Endothelial cell of umbilical vein (primary cell): ENCODE results near the gene SCN1B.

Experiments
- CTCF ChIP-seq, 2 donors: IDR thresholded peaks; 1 replicate in 1 of 2; 2 replicates in 1 of 2; pipeline ENCODE4 v1.5.1; 2011; ENCODE audit warnings: low read length in 2 of 2, mild to moderate bottlenecking in 2 of 2, moderate library complexity in 2 of 2, control low read depth in 1 of 2, inconsistent platforms in 1 of 2, low read depth in 1 of 2; ENCODE audit not compliant: insufficient read depth in 1 of 2; ENCODE audit errors: extremely low read depth in 1 of 2
- EZH2 ChIP-seq: IDR thresholded peaks from 2 replicates; pipeline ENCODE4 v1.6.1; 2012; ENCODE audit warnings: borderline replicate concordance, low read depth, mild to moderate bottlenecking, moderate library complexity, low read length, inconsistent platforms; ENCODE audit not compliant: severe bottlenecking
- FOS ChIP-seq: IDR thresholded peaks from 2 replicates; pipeline ENCODE4 v1.6.1; 2011; ENCODE audit warnings: mild to moderate bottlenecking, low read length, moderate library complexity, borderline replicate concordance; ENCODE audit not compliant: insufficient read depth
- GATA2 ChIP-seq: IDR thresholded peaks from 2 replicates; pipeline ENCODE4 v1.7.0; 2011; ENCODE audit warnings: low read depth, mild to moderate bottlenecking, moderate library complexity, mixed read lengths, low read length; ENCODE audit not compliant: insufficient read length, insufficient read depth
- JUN ChIP-seq: IDR thresholded peaks from 2 replicates; pipeline ENCODE4 v1.6.1; 2011; ENCODE audit warnings: borderline replicate concordance, low read depth; ENCODE audit not compliant: insufficient read length, insufficient read depth
- MAX ChIP-seq: IDR thresholded peaks from 2 replicates; pipeline ENCODE4 v1.6.1; 2011; ENCODE audit not compliant: insufficient read depth, insufficient read length
- MYC ChIP-seq: IDR thresholded peaks from one replicate; pipeline ENCODE4 v1.6.1; 2011; ENCODE audit warnings: mild to moderate bottlenecking, low read depth, low read length
- POLR2A ChIP-seq: IDR thresholded peaks from 2 replicates; pipeline ENCODE4 v1.6.1; 2012; ENCODE audit warnings: low read depth, mild to moderate bottlenecking, control low read depth, low read length
- POLR2AphosphoS5 ChIP-seq: IDR thresholded peaks from 2 replicates; pipeline ENCODE4 v1.6.1; 2012; ENCODE audit warnings: low read depth, mild to moderate bottlenecking, control low read depth, low read length, moderate library complexity; ENCODE audit not compliant: insufficient read depth

GRCh38 chr19:35011091-35011689, 19.1 kb upstream of the SCN1B start:
- TF ChIP-seq POLR2A = no peak
- TF ChIP-seq CTCF (IDR thresholded peaks at IDR 0.05; ENCODE audit: extremely low read depth in 1 of 2, insufficient read depth in 1 of 2, low read depth in 1 of 2, low read length in 2 of 2) = no peak
- no peak for TF ChIP-seq EZH2
- TF ChIP-seq MYC = no peak
- TF ChIP-seq GATA2 = no peak
- no peak for TF ChIP-seq MAX
- TF ChIP-seq POLR2AphosphoS5 = no peak
- no peak for TF ChIP-seq FOS
- TF ChIP-seq JUN = no peak
